HG02970 (cell line): ENCODE results near the gene UFSP1.
"Not testable (repeated sequence)": the region's sequence is repeated elsewhere in the genome, so short reads cannot be mapped to it uniquely, and the experiment has no call there.

Experiments used
- ATAC-seq: cut with Tn5 transposase; IDR thresholded peaks from one replicate; pipeline ENCODE4 v1.9.1; 2021; ENCODE audit warnings: mild to moderate bottlenecking, moderate library complexity, moderate number of reproducible peaks; ENCODE audit not compliant: unreplicated experiment, low FRiP score

The UFSP1 gene

DNA sequence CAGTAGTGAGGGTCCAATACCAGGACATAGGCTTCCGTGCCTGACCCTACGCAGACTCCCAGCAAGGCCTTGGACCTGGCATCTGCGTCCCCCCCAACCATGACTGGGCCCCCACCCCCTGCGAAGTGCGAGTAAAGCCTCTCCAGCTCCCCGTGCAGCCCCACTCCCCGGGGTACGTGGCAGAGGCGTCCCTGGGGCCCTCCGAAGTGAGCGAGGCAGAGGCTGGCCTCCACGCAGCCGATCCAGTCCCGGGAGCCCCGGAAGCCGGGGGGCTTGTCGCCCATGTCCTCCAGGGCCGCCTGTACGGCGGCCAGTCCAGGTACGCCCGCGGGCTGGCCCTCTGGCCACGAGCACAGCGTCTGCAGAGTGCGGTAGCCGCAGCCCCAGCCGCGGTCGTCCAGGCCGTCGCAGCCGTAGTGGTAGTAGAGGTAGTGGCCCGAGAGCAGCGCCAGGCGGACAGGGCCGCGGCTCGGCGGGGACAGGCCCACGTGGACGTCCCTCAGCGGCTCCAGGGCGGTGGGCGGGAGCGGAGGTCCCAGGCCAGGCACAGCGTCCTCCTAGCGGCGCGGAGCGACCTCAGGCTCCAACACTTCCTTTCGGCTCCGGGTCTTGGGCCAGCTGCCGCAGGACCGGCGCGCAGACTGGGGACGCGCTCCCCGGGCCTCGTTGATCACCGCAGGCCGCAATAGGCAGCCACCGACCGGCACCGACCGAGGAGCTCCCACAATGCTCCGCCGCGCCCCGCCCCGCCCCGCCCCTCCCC, at the start of gene UFSP1:
TSS of gene UFSP1 (minus strand) at position 728 of the 763 bp plus-strand sequence. CDS start at position 284, 444 bp downstream.
- ATAC-seq = peak; percentile 29

- ATAC-seq = not testable (repeated sequence)
Measured at GRCh38 chr7:100936167-100936566, 46.7 kb upstream of the UFSP1 start.

GRCh38 chr7:100935381-100935780, 45.9 kb upstream of the UFSP1 start:
- ATAC-seq = not testable (repeated sequence)

- no peak for ATAC-seq
Measured at GRCh38 chr7:100933734-100934133, 44.2 kb upstream of the UFSP1 start.

DNA sequence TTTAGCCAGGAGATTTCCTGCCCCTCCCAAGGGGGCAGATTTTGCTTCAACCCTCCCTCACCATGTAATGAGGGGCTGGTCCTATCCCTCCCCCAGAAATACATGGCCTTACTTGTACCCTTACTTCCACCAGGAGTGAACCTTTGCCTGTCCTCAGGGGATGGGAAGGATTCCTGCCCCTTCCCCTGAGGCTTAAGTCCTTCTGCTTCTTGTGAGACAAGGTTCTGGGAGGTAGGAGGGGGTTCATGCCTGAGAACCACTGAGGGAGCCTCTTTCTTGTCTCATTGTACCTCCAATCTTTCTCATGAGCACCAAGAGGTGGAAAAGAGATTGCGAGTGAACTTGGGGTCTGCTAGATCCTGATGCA, 40.3 kb upstream of the UFSP1 start:
- ATAC-seq = no peak

DNA sequence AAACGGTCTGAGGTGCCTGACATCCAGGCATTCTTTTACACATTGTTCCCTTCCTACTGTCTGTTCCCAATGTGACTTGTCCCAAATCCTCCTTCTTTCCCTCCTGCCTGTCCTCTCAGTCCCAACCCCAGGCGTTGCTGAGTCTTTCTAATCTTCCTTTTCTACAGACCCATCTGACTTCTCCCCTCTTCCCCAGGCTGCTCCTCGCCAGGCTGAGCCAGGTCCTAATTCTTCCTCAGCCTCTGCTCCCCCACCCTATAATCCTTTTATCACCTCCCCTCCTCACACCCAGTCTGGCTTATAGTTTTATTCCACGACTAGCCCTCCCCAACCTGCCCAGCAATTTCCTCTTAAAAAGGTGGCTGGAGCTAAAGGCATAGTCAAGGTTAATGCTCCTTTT, 34.1 kb upstream of the UFSP1 start:
- ATAC-seq = not testable (repeated sequence)

DNA sequence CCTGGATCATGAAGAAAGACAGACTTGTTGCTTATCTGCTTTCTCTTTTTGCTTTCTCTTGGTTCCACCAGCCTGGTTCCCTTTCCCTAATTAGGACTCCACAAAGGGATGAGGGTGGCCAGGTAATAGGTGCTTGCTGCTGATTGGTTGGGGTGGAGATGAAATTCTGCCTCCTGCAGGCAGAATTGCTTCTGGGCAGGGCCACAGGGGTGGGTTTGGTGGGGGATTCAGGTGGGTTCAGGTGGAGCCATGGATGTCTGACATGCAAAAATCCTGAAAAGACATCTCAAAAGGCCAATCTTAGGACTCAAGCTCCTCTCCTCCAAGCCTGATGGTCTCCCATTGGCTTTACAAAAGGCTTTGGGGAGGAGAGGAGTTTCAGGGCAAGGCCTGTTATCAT, 31.5 kb upstream of the UFSP1 start:
- ATAC-seq = no peak

- not testable (repeated sequence) for ATAC-seq
Measured at GRCh38 chr7:100919779-100920437, 30.4 kb upstream of the UFSP1 start.

DNA sequence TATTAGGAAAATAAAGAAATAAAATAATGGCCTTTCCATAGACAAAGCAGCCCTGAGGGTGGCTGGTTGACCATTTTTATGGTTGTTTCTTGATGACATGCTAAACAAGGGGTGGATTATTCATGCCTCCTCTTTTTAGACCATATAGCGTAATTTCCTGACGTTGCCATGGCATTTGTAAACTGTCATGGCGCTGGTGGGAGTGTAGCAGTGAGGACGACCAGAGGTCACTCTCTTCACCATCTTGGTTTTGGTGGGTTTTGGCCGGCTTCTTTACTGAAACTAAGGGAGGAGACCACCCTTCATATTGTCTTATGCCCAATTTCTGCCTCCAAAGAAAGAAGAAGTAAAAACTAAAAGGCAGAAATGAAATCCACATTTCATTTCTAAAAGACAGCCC, 29.8 kb upstream of the UFSP1 start:
- ATAC-seq = not testable (repeated sequence)

- ATAC-seq = no peak
Measured at GRCh38 chr7:100914879-100915447, 25.4 kb upstream of the UFSP1 start.

DNA sequence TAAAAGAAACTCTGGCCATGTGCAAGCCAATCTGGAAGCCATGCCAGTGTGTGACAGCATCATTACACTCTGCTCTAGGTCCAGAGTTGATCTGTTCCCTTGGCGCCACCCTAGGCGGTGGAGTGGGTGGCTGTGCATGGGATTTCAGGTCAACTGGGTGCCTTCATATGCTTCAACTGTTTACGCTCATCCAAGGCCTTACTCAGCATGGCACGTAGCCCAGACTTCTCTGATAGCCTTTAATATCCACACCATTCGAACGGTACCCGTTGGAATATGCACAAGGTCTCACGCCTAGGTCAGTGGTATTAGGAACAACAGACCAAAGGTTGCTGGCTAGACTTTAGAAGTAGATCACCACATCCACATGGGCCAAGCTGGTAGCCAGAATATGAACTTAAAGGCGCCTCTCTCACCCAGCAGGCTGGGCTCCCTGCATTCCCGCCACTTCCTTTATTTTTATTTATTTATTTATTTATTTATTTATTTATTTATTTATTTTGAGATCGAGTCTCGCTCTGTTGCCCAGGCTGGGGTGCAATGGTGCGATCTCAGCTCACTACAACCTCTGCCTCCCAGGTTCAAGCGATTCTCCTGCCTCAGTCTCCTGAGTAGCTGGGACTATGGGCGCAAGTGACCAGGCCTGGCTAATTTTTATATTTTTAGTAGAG, 24.8 kb upstream of the UFSP1 start:
- ATAC-seq = no peak

DNA sequence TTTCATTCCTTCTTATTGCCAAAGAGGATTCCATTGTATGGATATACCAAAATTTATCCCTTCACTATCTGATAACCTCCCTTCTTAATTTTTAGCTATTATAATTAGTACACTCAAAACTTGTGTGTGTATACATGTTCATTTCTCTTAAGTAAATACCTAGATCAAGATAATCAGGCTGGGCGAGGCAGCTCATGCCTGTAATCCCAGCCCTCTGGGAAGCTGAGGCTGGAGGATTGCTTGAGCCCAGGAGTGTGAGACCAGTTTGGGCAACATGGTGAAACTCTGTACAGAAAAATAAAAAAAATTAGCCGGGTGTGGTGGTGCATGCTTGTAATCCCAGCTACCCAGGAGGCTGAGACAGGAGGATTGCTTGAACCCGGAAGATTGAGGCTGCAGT, 22.0 kb upstream of the UFSP1 start:
- no peak for ATAC-seq

DNA sequence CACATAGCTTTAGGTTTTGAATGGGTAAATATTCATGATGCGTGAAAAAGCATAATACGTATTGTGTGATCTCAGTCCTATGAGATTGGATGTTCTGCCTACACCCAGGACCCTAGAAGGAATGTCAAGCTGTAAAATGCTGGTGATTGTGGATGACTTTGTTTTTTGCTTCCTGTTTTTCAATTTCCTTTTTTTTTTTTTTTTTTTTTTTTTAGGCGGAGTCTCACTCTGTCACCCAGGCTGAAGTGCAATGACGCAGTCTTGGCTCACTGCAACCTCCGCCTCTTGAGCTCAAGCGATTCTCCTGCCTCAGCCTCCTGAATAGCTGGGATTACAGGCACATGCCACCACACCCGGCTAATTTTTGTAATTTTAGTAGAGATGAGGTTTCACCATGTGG, 20.9 kb upstream of the UFSP1 start:
- ATAC-seq = not testable (repeated sequence)

DNA sequence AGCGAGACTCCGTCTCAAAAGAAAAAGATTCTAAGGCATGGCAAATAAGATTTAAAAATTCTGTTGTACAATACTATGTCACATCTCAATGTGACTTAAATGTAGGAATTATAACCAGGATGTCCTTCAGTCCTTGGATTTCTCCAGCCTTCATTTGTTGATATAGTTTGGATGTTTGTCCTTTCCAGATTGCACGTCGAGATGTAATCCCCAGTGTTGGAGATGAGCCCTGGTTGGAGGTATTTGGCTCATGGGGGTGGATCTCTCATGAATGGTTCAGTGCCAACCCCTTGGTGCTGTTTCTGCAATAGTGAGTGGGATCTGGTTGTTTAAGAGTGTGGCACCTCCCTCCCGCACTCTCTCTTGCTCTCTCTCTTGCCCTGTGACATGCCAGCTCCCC, 19.0 kb upstream of the UFSP1 start:
- no peak for ATAC-seq

GRCh38 chr7:100902638-100903037, 13.1 kb upstream of the UFSP1 start:
- ATAC-seq = no peak

DNA sequence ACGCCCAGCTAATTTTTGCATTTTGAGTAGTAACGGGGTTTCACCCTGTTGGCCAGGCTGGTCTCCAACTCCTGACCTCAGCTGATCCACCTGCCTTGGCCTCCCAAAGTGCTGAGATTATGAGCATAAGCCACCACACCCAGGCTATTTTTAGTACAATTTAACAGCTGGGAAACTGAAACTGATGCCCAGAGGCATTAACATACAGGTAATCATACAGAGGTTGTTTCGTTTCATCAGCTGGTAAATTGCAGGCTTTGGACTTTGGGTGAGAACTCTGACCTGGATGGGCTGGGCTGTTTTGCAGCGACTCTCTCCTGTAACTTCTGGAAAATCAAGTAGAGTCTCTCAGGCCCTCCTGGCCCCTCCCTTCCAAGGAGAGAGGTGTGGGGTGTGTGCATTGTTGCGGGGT, 12.4 kb upstream of the UFSP1 start:
- no peak for ATAC-seq

- no peak for ATAC-seq
Measured at GRCh38 chr7:100900978-100901377, 11.5 kb upstream of the UFSP1 start.

DNA sequence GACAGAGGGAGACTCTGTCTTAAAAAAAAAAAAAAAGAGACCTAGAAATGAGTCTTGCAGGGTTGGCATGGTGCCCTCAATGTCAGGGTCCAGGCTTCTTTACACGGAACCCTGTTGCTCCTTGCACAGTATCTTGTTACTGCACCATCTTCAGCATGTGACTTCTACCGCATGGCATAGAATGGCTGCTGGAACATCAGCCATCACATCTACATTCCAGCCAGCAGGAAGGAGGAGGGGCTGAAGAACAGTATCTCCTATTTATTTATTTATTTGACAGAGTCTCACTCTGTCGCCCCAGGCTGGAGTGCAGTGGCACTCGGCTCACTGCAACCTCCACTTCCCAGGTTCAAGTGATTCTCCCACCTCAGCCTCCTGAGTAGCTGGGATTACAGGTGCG, 9.9 kb upstream of the UFSP1 start:
- no peak for ATAC-seq

DNA sequence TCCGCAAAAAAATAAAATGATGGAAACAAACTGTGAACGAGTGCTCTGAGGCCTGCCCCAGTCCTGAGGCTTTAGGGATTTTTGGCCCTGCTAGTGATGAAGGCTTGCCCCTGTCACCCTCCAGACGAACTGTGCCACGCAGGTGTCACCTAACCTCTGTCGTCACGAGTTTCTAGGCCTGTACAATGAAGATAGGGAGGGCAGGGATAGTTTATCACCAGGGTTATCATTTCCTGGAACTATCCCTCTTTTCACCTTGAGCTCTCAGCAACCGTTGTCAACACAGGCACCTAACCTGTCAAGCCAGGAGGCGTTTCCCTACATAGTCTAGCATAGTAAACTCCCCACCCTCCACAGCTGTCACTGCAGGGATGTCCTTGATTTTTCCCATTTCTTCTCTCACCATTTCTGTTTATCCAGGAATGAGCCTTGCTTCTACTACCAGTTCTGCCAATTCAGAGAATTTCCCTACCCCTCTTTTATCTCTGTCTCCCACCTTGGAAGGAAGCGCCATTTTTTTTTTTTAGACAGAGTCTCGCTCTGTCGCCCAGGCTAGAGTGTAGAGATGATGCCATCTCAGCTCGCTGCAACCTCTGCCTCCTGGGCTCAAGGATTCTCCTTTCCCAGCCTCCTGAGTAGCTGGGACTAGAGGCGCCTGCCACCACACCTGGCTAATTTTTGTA, 8.4 kb upstream of the UFSP1 start:
- ATAC-seq = no peak

DNA sequence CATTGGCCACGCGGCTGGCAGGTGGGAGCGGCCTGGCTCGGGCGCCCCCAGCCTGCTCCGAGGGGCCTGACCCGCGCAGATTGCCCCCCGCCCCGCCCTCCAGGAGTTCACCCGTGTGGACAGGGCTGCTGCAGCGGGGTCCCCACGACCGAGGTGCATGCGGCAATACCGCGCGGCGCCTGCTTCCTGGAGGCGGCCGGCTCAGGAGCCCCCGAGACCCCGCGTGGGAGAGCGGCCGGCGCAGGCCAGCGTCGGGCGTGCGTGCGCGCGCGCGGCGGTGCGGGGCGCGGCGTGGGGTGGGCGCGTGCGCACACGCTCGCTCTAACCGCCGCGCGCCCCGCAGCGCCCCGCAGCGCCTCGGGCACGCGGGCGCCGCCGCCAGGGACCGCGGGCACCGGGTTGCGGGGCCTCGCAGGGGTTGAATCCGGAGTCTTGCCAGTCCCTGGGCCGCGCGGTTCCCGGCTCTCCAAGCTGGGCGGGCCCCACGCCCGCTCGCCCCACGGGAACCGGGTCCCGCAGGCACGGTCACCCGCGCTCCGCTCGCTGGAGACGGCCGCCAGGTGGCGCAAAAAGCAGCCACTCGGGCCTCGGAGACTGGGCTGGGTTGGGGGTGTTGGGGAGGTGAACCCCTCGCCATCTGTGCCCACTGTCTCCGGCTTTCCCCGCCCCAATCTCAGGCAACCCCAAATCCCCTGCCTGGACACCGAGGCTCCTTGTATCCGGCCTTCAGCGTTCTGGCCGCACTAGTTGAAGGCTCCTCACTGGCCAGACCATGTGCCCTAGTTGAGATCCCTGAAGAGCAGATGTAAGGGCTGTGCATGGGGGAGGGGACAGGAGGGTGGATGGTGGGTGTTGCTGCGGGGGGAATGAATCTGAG, 7.5 kb upstream of the UFSP1 start:
- no peak for ATAC-seq
